Mesenchymal stem cell (in vitro differentiated cells and primary cell): ENCODE data around the gene CYTH3.

Experiments used
- DNase-seq: peaks from one replicate; pipeline ENCODE4 v3.0.0-alpha.2; 2013
- H2AFZ ChIP-seq: one replicate; pipeline ENCODE4 v1.6.1; 2013; ENCODE audit warnings: low read depth, mild to moderate bottlenecking, control low read depth, inconsistent platforms, low read length, moderate library complexity
- H2AK5ac ChIP-seq: 2 replicates; pipeline ENCODE4 v1.6.1; 2013; ENCODE audit warnings: low read length, moderate library complexity, mild to moderate bottlenecking, inconsistent platforms; ENCODE audit not compliant: severe bottlenecking
- H2BK120ac ChIP-seq: one replicate; pipeline ENCODE4 v1.6.1; 2013; ENCODE audit warnings: low read depth, mild to moderate bottlenecking, inconsistent platforms, low read length, moderate library complexity
- H2BK12ac ChIP-seq, 2 experiments: one replicate each; pipeline ENCODE4 v1.6.1; 2013; ENCODE audit warnings: inconsistent platforms in 2 of 2, low read length in 2 of 2, mild to moderate bottlenecking in 2 of 2, moderate library complexity in 2 of 2, control low read depth in 1 of 2
- H2BK15ac ChIP-seq: one replicate; pipeline ENCODE4 v1.6.1; 2013; ENCODE audit warnings: mild to moderate bottlenecking, low read depth, inconsistent platforms; ENCODE audit not compliant: poor library complexity, severe bottlenecking
- H2BK5ac ChIP-seq: 2 replicates; pipeline ENCODE4 v1.6.1; 2013; ENCODE audit warnings: low read depth, mild to moderate bottlenecking, low read length, control low read depth, inconsistent platforms; ENCODE audit not compliant: poor library complexity, severe bottlenecking
- H3K14ac ChIP-seq, 2 experiments: one replicate each; pipeline ENCODE4 v1.6.1; 2013; ENCODE audit warnings: inconsistent platforms in 2 of 2, low read length in 2 of 2, control low read depth in 1 of 2, mild to moderate bottlenecking in 1 of 2, moderate library complexity in 1 of 2
- H3K18ac ChIP-seq, 2 experiments: one replicate each; pipeline ENCODE4 v1.6.1; 2013; ENCODE audit warnings: inconsistent platforms in 2 of 2, low read length in 2 of 2, control low read depth in 1 of 2, low read depth in 1 of 2, mild to moderate bottlenecking in 1 of 2
- H3K23ac ChIP-seq, 2 experiments: one replicate each; pipeline ENCODE4 v1.6.1; 2013; ENCODE audit warnings: inconsistent platforms in 2 of 2, low read length in 2 of 2, mild to moderate bottlenecking in 2 of 2, moderate library complexity in 2 of 2, control low read depth in 1 of 2
- H3K27ac ChIP-seq: 2 replicates; pipeline ENCODE4 v1.5.1; 2013; ENCODE audit warnings: mild to moderate bottlenecking, moderate library complexity, low read length, control low read depth, inconsistent platforms; ENCODE audit not compliant: poor library complexity, severe bottlenecking
- H3K27me3 ChIP-seq, 2 experiments: 2 replicates each; pipeline versions ENCODE4 v1.6.1 to v1.7.0; 2013; ENCODE audit warnings: low read length in 2 of 2, mild to moderate bottlenecking in 2 of 2, moderate library complexity in 2 of 2, control low read depth in 1 of 2, inconsistent platforms in 1 of 2; ENCODE audit not compliant: control insufficient read depth in 1 of 2, insufficient read depth in 1 of 2
- H3K36me3 ChIP-seq, 2 experiments: 2 replicates each; pipeline versions ENCODE4 v1.6.1 to v1.7.0; 2013; ENCODE audit warnings: low read length in 2 of 2, control low read depth in 1 of 2, inconsistent platforms in 1 of 2, low read depth in 1 of 2, mild to moderate bottlenecking in 1 of 2; ENCODE audit not compliant: insufficient read depth in 2 of 2, control insufficient read depth in 1 of 2
- H3K4ac ChIP-seq, 2 experiments: one replicate each; pipeline ENCODE4 v1.6.1; 2013; ENCODE audit warnings: inconsistent platforms in 2 of 2, low read length in 2 of 2, mild to moderate bottlenecking in 2 of 2, moderate library complexity in 2 of 2, control low read depth in 1 of 2, low read depth in 1 of 2
- H3K4me1 ChIP-seq: 2 replicates; pipeline ENCODE4 v1.6.1; 2013; ENCODE audit warnings: low read depth, low read length, control low read depth; ENCODE audit not compliant: control insufficient read depth, insufficient read depth
- H3K4me2 ChIP-seq: 2 replicates; pipeline ENCODE4 v1.6.1; 2013; ENCODE audit warnings: low read length, mild to moderate bottlenecking, inconsistent platforms; ENCODE audit not compliant: poor library complexity, severe bottlenecking
- H3K4me3 ChIP-seq, 2 experiments: 2 replicates each; pipeline versions ENCODE4 v1.5.1 to v1.7.0; 2013; ENCODE audit warnings: low read length in 2 of 2, mild to moderate bottlenecking in 2 of 2, control low read depth in 1 of 2, low read depth in 1 of 2; ENCODE audit not compliant: insufficient read depth in 1 of 2
- H3K79me1 ChIP-seq: replicated peaks from 2 replicates; pipeline ENCODE4 v1.6.1; 2013; ENCODE audit warnings: mild to moderate bottlenecking, control low read depth, low read length, inconsistent platforms; ENCODE audit not compliant: poor library complexity, severe bottlenecking
- H3K9ac ChIP-seq: 2 replicates; pipeline ENCODE4 v1.7.0; 2013; ENCODE audit warnings: mild to moderate bottlenecking, low read length, moderate library complexity
- H3K9me3 ChIP-seq: 2 replicates; pipeline ENCODE4 v1.7.0; 2013; ENCODE audit warnings: mild to moderate bottlenecking, low read length; ENCODE audit not compliant: control insufficient read depth
- H4K8ac ChIP-seq: one replicate; pipeline ENCODE4 v1.6.1; 2013; ENCODE audit warnings: inconsistent platforms, mild to moderate bottlenecking, low read length, moderate library complexity
- H4K91ac ChIP-seq: one replicate; pipeline ENCODE4 v1.6.1; 2013; ENCODE audit warnings: mild to moderate bottlenecking, low read length, inconsistent platforms
- WGBS: methylation state at CpG from one replicate; pipeline ENCODE4 v1.1.7; 2013; ENCODE audit warnings: mixed read lengths; 5-methylcytosine and 5-hydroxymethylcytosine counted together

CYTH3 gene

GRCh38 chr7:6278749-6279310, 6.4 kb upstream of the CYTH3 start:
- Histone ChIP-seq H3K9me3 (no peaks in the 10 kb centered on the region), H3K4me1 (peaks cover 6% of the 10 kb centered on the region), H4K8ac (no peak overlapping the region), H3K14ac (no peak overlapping the region), H2BK5ac (no peak overlapping the region), H3K9ac (no peak overlapping the region), H3K27ac (no peak overlapping the region), H3K79me1 (no peaks in the 10 kb centered on the region), H3K23ac (no peak overlapping the region), H3K27me3 (no peaks in the 10 kb centered on the region), H3K4ac (no peak overlapping the region), H3K18ac (no peak overlapping the region), H2AK5ac (no peak overlapping the region), H3K36me3 (no peaks in the 10 kb centered on the region), H2BK120ac (no peak overlapping the region), H3K4me2 (no peak overlapping the region), H2BK12ac (no peak overlapping the region), H4K91ac (no peak overlapping the region), H2BK15ac (no peak overlapping the region), H2AFZ (no peak overlapping the region), H3K4me3 (no peak overlapping the region)
- 92% methylated on average over 9 of the region's 9 CpGs for WGBS
- no peak for DNase-seq

- H3K4me3 ChIP-seq: no peak overlapping the region
Measured at GRCh38 chr7:6277476-6277875, 5.1 kb upstream of the CYTH3 start.

GRCh38 chr7:6276911-6277408, 4.5 kb upstream of the CYTH3 start:
- Histone ChIP-seq H3K4me2 (no peak overlapping the region), H4K8ac (no peak overlapping the region), H3K4ac (no peak overlapping the region), H3K9ac (no peak overlapping the region), H2BK120ac (no peak overlapping the region), H2BK12ac (no peak overlapping the region), H2BK5ac (no peak overlapping the region), H3K18ac (no peak overlapping the region), H3K14ac (no peak overlapping the region), H4K91ac (no peak overlapping the region), H3K4me1 (peaks cover 4% of the 10 kb centered on the region), H3K27me3 (no peaks in the 10 kb centered on the region), H3K4me3 (no peak overlapping the region), H3K79me1 (peaks cover under 1% of the 10 kb centered on the region), H3K9me3 (no peaks in the 10 kb centered on the region), H2BK15ac (no peak overlapping the region), H3K36me3 (no peaks in the 10 kb centered on the region), H2AK5ac (no peak overlapping the region), H3K27ac (no peak overlapping the region), H2AFZ (no peak overlapping the region), H3K23ac (no peak overlapping the region)
- DNase-seq: no peak
- 73% methylated on average over 9 of the region's 9 CpGs for WGBS

More at GRCh38 chr7:6277476-6277875, 5.1 kb upstream of the CYTH3 start:
- H3K4me1 ChIP-seq: peaks cover 4% of the 10 kb centered on the region
- H2BK12ac ChIP-seq: no peak overlapping the region
- no peak overlapping the region for H4K91ac ChIP-seq
- H3K14ac ChIP-seq: no peak overlapping the region
- no peak overlapping the region for H2AK5ac ChIP-seq
- no peaks in the 10 kb centered on the region for H3K9me3 ChIP-seq
- H3K4me2 ChIP-seq: no peak overlapping the region
- no peak overlapping the region for H2AFZ ChIP-seq
- H3K79me1 ChIP-seq: no peaks in the 10 kb centered on the region
- H3K18ac ChIP-seq: no peak overlapping the region
- H3K27ac ChIP-seq: no peak overlapping the region
- no peak overlapping the region for H3K4ac ChIP-seq
- no peak overlapping the region for H4K8ac ChIP-seq
- no peak overlapping the region for H2BK15ac ChIP-seq
- no peaks in the 10 kb centered on the region for H3K27me3 ChIP-seq
- no peak for DNase-seq
- H2BK5ac ChIP-seq: no peak overlapping the region
- 91% methylated on average over 4 of the region's 4 CpGs for WGBS
- H3K23ac ChIP-seq: no peak overlapping the region
- no peaks in the 10 kb centered on the region for H3K36me3 ChIP-seq
- H2BK120ac ChIP-seq: no peak overlapping the region
- H3K9ac ChIP-seq: no peak overlapping the region

- no peaks in the 10 kb centered on the region for H3K36me3 ChIP-seq
- no peak overlapping the region for H4K91ac ChIP-seq
- H3K79me1 ChIP-seq: peaks cover 6% of the 10 kb centered on the region
- no peak overlapping the region for H2BK15ac ChIP-seq
- no peak overlapping the region for H3K4ac ChIP-seq
- no peak for DNase-seq
- H3K4me1 ChIP-seq: peaks cover 11% of the 10 kb centered on the region
- no peak overlapping the region for H3K23ac ChIP-seq
- no peak overlapping the region for H3K4me3 ChIP-seq
- no CpG with 5 or more reads among the region's 2 CpGs for WGBS
- no peak overlapping the region for H3K18ac ChIP-seq
- no peak overlapping the region for H3K14ac ChIP-seq
- H2BK120ac ChIP-seq: no peak overlapping the region
- H2BK5ac ChIP-seq: no peak overlapping the region
- no peak overlapping the region for H3K9ac ChIP-seq
- H4K8ac ChIP-seq: no peak overlapping the region
- no peak overlapping the region for H3K27ac ChIP-seq
- no peak overlapping the region for H3K4me2 ChIP-seq
- no peak overlapping the region for H2AFZ ChIP-seq
- no peaks in the 10 kb centered on the region for H3K27me3 ChIP-seq
- no peak overlapping the region for H2BK12ac ChIP-seq
- no peak overlapping the region for H2AK5ac ChIP-seq
- H3K9me3 ChIP-seq: no peaks in the 10 kb centered on the region
Measured at GRCh38 chr7:6274743-6275142, 2.3 kb upstream of the CYTH3 start.
